Ascending aorta (tissue), 2 donors: ENCODE measurements around the gene WASHC4. TPM values are rescaled to one million over a fixed set of nuclear protein-coding genes. Genes with fewer than 3 reads are reported as not detected.

Experiments used
- DNase-seq, 2 donors: peaks; one replicate each; pipeline ENCODE4 v3.0.0-alpha.2; 2019; ENCODE audit warnings: low spot score in 2 of 2
- H3K27ac ChIP-seq, 2 donors: fragments of 200-600 bp; sonication (generic); one replicate each; pipeline ENCODE4 v1.5.1; 2016 to 2017; ENCODE audit warnings: mild to moderate bottlenecking in 1 of 2
- H3K27me3 ChIP-seq: fragments of 200-600 bp; sonication (generic); one replicate; pipeline ENCODE4 v1.5.1; 2017
- H3K36me3 ChIP-seq, 2 donors: fragments of 200-600 bp; sonication (generic); one replicate each; pipeline ENCODE4 v1.5.1; 2016
- H3K4me1 ChIP-seq, 2 donors: fragments of 200-600 bp; sonication (generic); one replicate each; pipeline ENCODE4 v1.5.1; 2016 to 2017; ENCODE audit warnings: mild to moderate bottlenecking in 1 of 2
- H3K4me3 ChIP-seq, 2 donors: fragments of 200-600 bp; sonication (generic); one replicate each; pipeline ENCODE4 v1.5.1; 2016 to 2017; ENCODE audit warnings: mild to moderate bottlenecking in 1 of 2
- H3K9me3 ChIP-seq, 2 donors: fragments of 200-600 bp; sonication (generic); one replicate each; pipeline ENCODE4 v1.5.1; 2016
- intact Hi-C: fragments of 100-400 bp; cut with DNase I; formaldehyde crosslinking; loops from one replicate; pipeline ENCODE4 v1.15.1; 2023
- total RNA-seq: library from RNA; depleted of rRNA; stranded (reverse); fragments of >200 nt; gene quantifications from one replicate; pipeline ENCODE4 v1.1.0, GENCODE V29; 2016
- TF ChIP-seq, protein P1 (sequence below), 3 experiments: fragments of 200-600 bp in 2 of 3; fragments of 450-650 bp in 1 of 3; sonication (generic) in 2 of 3; IDR thresholded peaks; one replicate each; pipeline ENCODE4 v1.5.1; 2016 to 2019; ENCODE audit warnings: antibody characterized with exemption in 3 of 3, mild to moderate bottlenecking in 1 of 3, moderate library complexity in 1 of 3

The WASHC4 gene
- total RNA-seq, 1 donor from 2014 or later, result 22.8 TPM

DNA sequence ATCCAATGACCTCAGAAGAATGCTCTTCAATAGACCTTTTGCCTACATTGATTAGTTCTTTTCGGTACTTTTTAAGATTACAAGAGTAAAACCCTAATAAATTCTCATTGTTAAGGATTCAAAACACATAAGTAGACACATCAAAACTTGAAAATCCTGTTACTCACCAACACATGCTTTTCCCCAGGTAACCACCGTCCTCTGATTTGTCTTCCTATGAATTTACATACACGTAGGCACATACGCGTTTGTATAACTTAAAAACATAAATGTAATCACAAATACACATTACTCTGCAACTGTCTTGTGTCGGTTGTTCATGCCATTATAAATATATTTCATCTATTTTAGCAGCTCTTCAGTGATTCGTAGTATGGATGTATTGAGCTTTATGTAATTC is 910 bp upstream of the WASHC4 start:
- Histone ChIP-seq H3K4me3 (peak overlapping the region; percentile 83 to 94), H3K27me3 (no peaks in the 10 kb centered on the region), H3K9me3 (no peaks in the 10 kb centered on the region), H3K4me1 (peaks cover 6 to 11% of the 10 kb centered on the region in 2 donors), H3K27ac (no peak overlapping the region), H3K36me3 (no peaks in the 10 kb centered on the region)
- TF ChIP-seq, protein P1, sequence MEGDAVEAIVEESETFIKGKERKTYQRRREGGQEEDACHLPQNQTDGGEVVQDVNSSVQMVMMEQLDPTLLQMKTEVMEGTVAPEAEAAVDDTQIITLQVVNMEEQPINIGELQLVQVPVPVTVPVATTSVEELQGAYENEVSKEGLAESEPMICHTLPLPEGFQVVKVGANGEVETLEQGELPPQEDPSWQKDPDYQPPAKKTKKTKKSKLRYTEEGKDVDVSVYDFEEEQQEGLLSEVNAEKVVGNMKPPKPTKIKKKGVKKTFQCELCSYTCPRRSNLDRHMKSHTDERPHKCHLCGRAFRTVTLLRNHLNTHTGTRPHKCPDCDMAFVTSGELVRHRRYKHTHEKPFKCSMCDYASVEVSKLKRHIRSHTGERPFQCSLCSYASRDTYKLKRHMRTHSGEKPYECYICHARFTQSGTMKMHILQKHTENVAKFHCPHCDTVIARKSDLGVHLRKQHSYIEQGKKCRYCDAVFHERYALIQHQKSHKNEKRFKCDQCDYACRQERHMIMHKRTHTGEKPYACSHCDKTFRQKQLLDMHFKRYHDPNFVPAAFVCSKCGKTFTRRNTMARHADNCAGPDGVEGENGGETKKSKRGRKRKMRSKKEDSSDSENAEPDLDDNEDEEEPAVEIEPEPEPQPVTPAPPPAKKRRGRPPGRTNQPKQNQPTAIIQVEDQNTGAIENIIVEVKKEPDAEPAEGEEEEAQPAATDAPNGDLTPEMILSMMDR (IDR thresholded peaks at IDR 0.05), result no peak
- intact Hi-C loops, result loop anchor here (2.0 kb wide), 1 partner anchor 650 kb away; the partner anchor contains the start of gene CHST11
- no peak for DNase-seq

DNA sequence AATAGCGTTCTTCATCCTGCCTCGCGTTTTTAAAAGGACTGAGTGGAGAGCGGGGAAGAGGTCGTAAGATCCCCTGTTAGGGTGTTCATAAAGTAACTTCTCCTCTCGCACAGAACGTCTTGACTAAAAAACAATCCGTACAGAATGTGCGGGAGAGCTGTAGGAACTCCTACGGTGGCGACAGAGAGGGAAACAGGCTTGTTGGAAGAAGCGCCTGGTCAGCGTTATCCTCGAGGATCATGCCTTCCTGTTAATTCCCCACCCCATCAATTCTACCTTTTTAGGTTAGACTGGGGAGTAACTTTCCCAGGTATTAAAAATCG is 399 bp upstream of the WASHC4 start:
- Histone ChIP-seq H3K36me3 (peaks cover 0 to 4% of the 10 kb centered on the region in 2 donors), H3K4me3 (peak overlapping the region; percentile 83 to 94), H3K27me3 (no peaks in the 10 kb centered on the region), H3K27ac (peak overlapping the region; percentile 97 to 98), H3K9me3 (no peaks in the 10 kb centered on the region), H3K4me1 (peaks cover 6 to 11% of the 10 kb centered on the region in 2 donors)
- intact Hi-C loops, result loop anchor here (2.0 kb wide), 1 partner anchor 650 kb away; the partner anchor contains the start of gene CHST11
- no peak for DNase-seq
- TF ChIP-seq, protein P1 (IDR thresholded peaks at IDR 0.05), result no peak

DNA sequence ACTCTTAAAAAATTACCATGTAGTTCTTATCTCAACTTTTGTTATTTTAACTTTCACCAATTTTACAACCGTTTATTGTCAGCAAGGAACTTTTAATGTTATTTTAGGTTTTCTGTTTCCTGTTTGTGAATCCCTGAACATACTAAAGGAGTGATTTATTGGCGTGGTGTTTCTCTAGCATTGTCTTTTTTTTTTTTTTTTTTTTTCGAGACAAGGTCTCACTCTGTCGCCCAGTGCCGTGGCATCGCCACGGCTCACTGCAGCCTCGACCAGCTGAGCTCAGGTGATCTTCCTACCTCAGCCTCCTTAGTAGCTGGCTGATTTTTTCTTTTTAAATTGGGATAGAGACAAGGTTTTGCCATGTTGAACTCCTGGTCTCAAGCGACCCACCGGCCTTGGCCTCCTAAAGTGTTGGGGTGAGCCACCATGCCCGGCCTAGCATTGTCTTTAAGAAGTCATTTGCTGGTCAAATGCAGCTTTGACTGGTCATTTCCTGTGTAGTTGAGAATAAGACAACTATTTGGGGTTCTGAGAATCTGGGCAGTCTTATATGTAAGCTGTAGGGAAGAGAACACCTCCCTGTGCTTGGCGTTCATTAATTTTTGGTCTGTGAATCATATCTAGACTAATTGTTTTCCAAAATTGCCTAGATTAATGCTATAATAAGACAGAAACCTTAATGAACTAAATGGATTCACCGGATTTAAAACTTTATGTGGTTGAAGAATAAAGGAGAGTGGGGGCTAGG is 2.1 kb downstream of the WASHC4 start:
- DNase-seq, result no peak
- H3K4me1 ChIP-seq, result peaks cover 6 to 11% of the 10 kb centered on the region in 2 donors
- H3K27ac ChIP-seq, result peak overlapping the region; percentile 3 to 48
- H3K4me3 ChIP-seq, result peak overlapping the region; percentile 83 to 94
- H3K36me3 ChIP-seq, result peaks cover 0 to 11% of the 10 kb centered on the region in 2 donors
- no peaks in the 10 kb centered on the region for H3K9me3 ChIP-seq
- intact Hi-C loops, result no loop called here
- no peaks in the 10 kb centered on the region for H3K27me3 ChIP-seq
- TF ChIP-seq, protein P1 (IDR thresholded peaks at IDR 0.05), result no peak

DNA sequence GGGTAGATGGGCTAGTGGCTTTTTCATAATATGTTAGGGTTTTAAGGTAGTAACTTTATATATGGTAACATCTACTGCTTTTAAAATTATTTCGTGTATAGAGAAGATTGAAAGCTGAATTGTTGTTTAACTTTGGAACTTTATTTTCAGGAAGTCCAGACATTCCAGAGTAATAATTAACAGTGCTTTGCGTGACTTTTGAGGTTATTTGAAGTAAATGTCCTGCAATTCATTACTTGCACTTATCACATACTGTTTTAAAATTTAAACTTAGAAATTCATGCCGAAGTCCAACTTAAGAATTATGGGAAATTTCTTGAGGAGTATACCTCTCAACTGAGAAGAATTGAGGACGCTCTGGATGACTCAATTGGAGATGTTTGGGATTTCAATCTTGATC is 3.3 kb downstream of the WASHC4 start:
- Histone ChIP-seq H3K36me3 (peaks cover 12 to 18% of the 10 kb centered on the region in 2 donors), H3K4me1 (peaks cover 6 to 11% of the 10 kb centered on the region in 2 donors), H3K27me3 (no peaks in the 10 kb centered on the region), H3K9me3 (no peaks in the 10 kb centered on the region), H3K4me3 (peak overlapping the region in 1 of 2 donors; percentile 94), H3K27ac (no peak overlapping the region)
- TF ChIP-seq, protein P1 (IDR thresholded peaks at IDR 0.05), result no peak
- intact Hi-C loops, result no loop called here
- no peak for DNase-seq

DNA sequence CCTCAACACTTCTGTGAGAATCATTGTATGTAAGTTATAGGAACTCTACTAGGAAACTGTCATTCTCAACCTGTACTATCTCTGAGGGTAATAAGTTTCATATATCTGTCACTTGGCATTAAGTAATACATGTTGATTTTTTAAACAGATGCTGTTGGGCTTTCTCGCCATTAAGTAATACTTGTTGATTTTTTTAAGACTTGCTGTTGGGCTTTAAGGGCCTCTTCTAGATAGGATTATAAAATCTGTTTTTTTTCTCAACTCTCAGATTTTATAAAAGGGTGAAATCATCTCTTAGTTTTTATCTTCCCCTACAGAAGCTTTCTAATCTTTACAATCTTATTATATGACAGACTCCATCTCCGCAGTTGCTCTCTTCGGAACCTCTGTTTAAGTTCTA is 5.6 kb downstream of the WASHC4 start:
- H3K27me3 ChIP-seq, result no peaks in the 10 kb centered on the region
- intact Hi-C loops, result no loop called here
- H3K4me3 ChIP-seq, result no peak overlapping the region
- peaks cover 25 to 39% of the 10 kb centered on the region in 2 donors for H3K36me3 ChIP-seq
- TF ChIP-seq, protein P1 (IDR thresholded peaks at IDR 0.05), result no peak
- H3K4me1 ChIP-seq, result peaks cover 6 to 11% of the 10 kb centered on the region in 2 donors
- H3K9me3 ChIP-seq, result no peaks in the 10 kb centered on the region
- H3K27ac ChIP-seq, result no peak overlapping the region
- no peak for DNase-seq
